HepG2 (cell line): ENCODE data around the gene NDUFB10. TPM values are rescaled to one million over a fixed set of nuclear protein-coding genes. Genes with fewer than 3 reads are reported as not detected.
A peak's percentile ranks its signal among the peaks of the same experiment; 100 is the strongest.

Source experiments
- ATAD3A ChIP-seq: sonication (generic); formaldehyde crosslinking; IDR thresholded peaks from 2 replicates; pipeline ENCODE4 v1.4.0; 2020; ENCODE audit warnings: missing genetic modification reagents
- ERF ChIP-seq: IDR thresholded peaks from 2 replicates; pipeline ENCODE4 v1.6.1; 2018; ENCODE audit warnings: missing biosample characterization, missing genetic modification reagents
- IKZF5 ChIP-seq: IDR thresholded peaks from 2 replicates; pipeline ENCODE4 v1.6.1; 2018; ENCODE audit warnings: missing genetic modification reagents, mild to moderate bottlenecking, missing compliant biosample characterization
- JDP2 ChIP-seq: sonication (generic); formaldehyde crosslinking; IDR thresholded peaks from 2 replicates; pipeline ENCODE4 v1.8.1; 2022; ENCODE audit warnings: missing genetic modification reagents, borderline replicate concordance
- MLXIP ChIP-seq: sonication (generic); formaldehyde crosslinking; IDR thresholded peaks from 2 replicates; pipeline ENCODE4 v1.9.0; 2021; ENCODE audit warnings: missing genetic modification reagents, borderline replicate concordance
- MTA3 ChIP-seq: sonication (generic); formaldehyde crosslinking; IDR thresholded peaks from 2 replicates; pipeline ENCODE4 v1.4.0; 2020; ENCODE audit warnings: missing genetic modification reagents
- NCOA5 ChIP-seq: sonication (generic); formaldehyde crosslinking; IDR thresholded peaks from 2 replicates; pipeline ENCODE4 v1.4.0; 2020; ENCODE audit warnings: missing genetic modification reagents
- POLR2AphosphoS2 ChIP-seq: IDR thresholded peaks from 2 replicates; pipeline ENCODE4 v1.6.1; 2011; ENCODE audit warnings: low read depth, low read length, improper control_type of control experiment
- RNF2 ChIP-seq: fragments of 450-650 bp; conservative IDR thresholded peaks from 2 replicates; pipeline ENCODE4 v1.6.1; 2016; ENCODE audit warnings: low read depth
- SKIL ChIP-seq: sonication (generic); formaldehyde crosslinking; IDR thresholded peaks from 2 replicates; pipeline ENCODE4 v1.8.0; 2022; ENCODE audit warnings: missing genetic modification reagents, mild to moderate bottlenecking, moderate library complexity, borderline replicate concordance
- ZBTB10 ChIP-seq: sonication (generic); formaldehyde crosslinking; IDR thresholded peaks from 2 replicates; pipeline ENCODE4 v1.4.0; 2020; ENCODE audit warnings: missing genetic modification reagents, borderline replicate concordance
- ZBTB3 ChIP-seq: sonication (generic); formaldehyde crosslinking; IDR thresholded peaks from 2 replicates; pipeline ENCODE4 v1.4.0; 2020; ENCODE audit warnings: low read depth, mild to moderate bottlenecking, moderate library complexity, missing genetic modification reagents, borderline replicate concordance
- ZMAT3 ChIP-seq: sonication (generic); formaldehyde crosslinking; conservative IDR thresholded peaks from 2 replicates; pipeline ENCODE4 v1.7.0; 2021; ENCODE audit warnings: missing genetic modification reagents
- ZNF17 ChIP-seq: sonication (generic); formaldehyde crosslinking; IDR thresholded peaks from 2 replicates; pipeline ENCODE4 v1.5.0; 2020; ENCODE audit warnings: mild to moderate bottlenecking, missing genetic modification reagents
- polyA plus RNA-seq, 8 experiments: library from polyadenylated mRNA; depleted of rRNA in 3 of 8; stranded (reverse) in 7 of 8; unstranded in 1 of 8; fragments of >200 nt; fragmentation: Illumina TruSeq in 4 of 8; extraction: Trizol in 4 of 8; gene quantifications; 2 replicates each; pipeline versions ENCODE4 v1.2.1 to v1.2.3, GENCODE V29; 2011 to 2016; ENCODE audit warnings: low read depth in 4 of 8, missing spikeins in 1 of 8, mixed read lengths in 1 of 8; ENCODE audit not compliant: insufficient read depth in 1 of 8
- total RNA-seq, 5 experiments: library from RNA; depleted of rRNA; stranded (reverse); fragments of >200 nt; fragmentation: Illumina TruSeq; extraction: Trizol; gene quantifications; 2 replicates each; pipeline ENCODE4 v1.2.3, GENCODE V29; 2016; ENCODE audit warnings: low read depth in 1 of 5
- TF ChIP-seq, protein P1 (sequence below): sonication (generic); formaldehyde crosslinking; IDR thresholded peaks from 2 replicates; pipeline ENCODE4 v1.4.0; 2020; ENCODE audit warnings: missing genetic modification reagents, borderline replicate concordance
- TF ChIP-seq, protein P2 (sequence below): sonication (generic); formaldehyde crosslinking; conservative IDR thresholded peaks from 2 replicates; pipeline ENCODE4 v1.8.1; 2023; ENCODE audit warnings: missing genetic modification reagents

NDUFB10 gene
- total and polyA plus RNA-seq, 2 of the 13 experiments (the other 11 are each of a cell fraction or from before 2014, with no cell fraction given), result 68.6 to 157 TPM

DNA sequence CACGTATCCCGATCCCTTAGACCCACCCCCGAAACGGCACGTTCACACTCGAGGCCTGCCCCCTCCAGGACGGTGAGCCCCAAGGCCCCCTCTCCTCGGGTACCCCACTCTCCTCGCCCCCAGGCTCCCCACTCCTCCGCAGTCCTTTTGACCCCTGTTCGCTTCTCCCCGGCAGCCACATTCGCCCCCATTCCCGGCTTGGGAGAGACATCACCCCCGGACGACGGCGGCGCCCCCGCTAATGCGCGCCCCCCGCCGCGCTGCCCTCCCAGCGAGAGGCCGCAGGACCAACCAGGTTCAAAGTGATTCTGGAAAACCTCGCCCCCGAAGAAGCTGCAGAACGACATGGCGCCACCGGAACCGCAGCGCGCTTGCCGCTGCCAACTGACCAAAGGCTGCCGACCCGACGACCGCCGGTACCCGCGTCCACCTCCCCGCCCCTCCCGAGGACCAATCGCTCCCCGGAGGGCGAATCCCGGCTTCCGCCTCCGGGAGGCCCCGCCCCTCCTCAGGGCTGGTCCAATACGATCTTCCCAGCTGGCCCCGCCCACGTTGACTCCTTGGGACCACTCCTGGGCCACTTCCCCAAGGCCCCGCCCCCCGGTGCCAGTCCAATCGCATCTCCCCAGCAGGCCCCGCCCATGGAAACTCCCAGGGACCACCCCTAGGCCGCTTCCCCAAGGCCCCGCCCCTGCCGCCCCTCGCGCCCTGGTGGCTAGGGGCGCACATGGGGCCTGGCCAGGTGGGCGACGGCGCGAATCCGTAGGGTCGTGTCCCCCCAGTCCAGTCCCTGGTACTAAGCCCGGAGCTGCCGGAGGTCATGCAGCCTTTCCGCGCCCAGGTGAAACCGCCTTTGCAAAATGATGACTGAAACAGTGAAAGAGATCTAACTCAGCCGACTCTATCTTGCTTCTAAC lies 16.3 kb upstream of the NDUFB10 start, which contains the start of gene MSRB1 (continued):
- TF ChIP-seq, protein P1, sequence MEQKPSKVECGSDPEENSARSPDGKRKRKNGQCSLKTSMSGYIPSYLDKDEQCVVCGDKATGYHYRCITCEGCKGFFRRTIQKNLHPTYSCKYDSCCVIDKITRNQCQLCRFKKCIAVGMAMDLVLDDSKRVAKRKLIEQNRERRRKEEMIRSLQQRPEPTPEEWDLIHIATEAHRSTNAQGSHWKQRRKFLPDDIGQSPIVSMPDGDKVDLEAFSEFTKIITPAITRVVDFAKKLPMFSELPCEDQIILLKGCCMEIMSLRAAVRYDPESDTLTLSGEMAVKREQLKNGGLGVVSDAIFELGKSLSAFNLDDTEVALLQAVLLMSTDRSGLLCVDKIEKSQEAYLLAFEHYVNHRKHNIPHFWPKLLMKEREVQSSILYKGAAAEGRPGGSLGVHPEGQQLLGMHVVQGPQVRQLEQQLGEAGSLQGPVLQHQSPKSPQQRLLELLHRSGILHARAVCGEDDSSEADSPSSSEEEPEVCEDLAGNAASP (CRISPR knock-in tag), result no peak
- TF ChIP-seq ZBTB10, result no peak
- TF ChIP-seq POLR2AphosphoS2, result no peak
- TF ChIP-seq MLXIP, result no peak
- TF ChIP-seq NCOA5, result no peak
- no peak for TF ChIP-seq RNF2
- TF ChIP-seq ZBTB3 (CRISPR knock-in tag), result no peak
- no peak for TF ChIP-seq JDP2 (CRISPR knock-in tag)
- no peak for TF ChIP-seq ZNF17 (CRISPR knock-in tag)
- TF ChIP-seq ATAD3A (CRISPR knock-in tag), result no peak
- TF ChIP-seq SKIL (CRISPR knock-in tag), result no peak
- TF ChIP-seq ERF (CRISPR knock-in tag), result peak; percentile 80; the same call in 1 of the 2 replicates
- peak; percentile 68; the same call in 1 of the 2 replicates for TF ChIP-seq ZMAT3 (CRISPR knock-in tag)
- TF ChIP-seq MTA3 (CRISPR knock-in tag), result no peak
- TF ChIP-seq, protein P2, sequence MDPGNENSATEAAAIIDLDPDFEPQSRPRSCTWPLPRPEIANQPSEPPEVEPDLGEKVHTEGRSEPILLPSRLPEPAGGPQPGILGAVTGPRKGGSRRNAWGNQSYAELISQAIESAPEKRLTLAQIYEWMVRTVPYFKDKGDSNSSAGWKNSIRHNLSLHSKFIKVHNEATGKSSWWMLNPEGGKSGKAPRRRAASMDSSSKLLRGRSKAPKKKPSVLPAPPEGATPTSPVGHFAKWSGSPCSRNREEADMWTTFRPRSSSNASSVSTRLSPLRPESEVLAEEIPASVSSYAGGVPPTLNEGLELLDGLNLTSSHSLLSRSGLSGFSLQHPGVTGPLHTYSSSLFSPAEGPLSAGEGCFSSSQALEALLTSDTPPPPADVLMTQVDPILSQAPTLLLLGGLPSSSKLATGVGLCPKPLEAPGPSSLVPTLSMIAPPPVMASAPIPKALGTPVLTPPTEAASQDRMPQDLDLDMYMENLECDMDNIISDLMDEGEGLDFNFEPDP, result no peak
- no peak for TF ChIP-seq IKZF5 (CRISPR knock-in tag)
